NCI-H69 (cell line): Measurements from ENCODE around the gene CROCC2.

Source experiments
- DNase-seq: peaks from one replicate; lab custom pipeline; 2025; lab: John Stamatoyannopoulos, UW

CROCC2 gene

DNA sequence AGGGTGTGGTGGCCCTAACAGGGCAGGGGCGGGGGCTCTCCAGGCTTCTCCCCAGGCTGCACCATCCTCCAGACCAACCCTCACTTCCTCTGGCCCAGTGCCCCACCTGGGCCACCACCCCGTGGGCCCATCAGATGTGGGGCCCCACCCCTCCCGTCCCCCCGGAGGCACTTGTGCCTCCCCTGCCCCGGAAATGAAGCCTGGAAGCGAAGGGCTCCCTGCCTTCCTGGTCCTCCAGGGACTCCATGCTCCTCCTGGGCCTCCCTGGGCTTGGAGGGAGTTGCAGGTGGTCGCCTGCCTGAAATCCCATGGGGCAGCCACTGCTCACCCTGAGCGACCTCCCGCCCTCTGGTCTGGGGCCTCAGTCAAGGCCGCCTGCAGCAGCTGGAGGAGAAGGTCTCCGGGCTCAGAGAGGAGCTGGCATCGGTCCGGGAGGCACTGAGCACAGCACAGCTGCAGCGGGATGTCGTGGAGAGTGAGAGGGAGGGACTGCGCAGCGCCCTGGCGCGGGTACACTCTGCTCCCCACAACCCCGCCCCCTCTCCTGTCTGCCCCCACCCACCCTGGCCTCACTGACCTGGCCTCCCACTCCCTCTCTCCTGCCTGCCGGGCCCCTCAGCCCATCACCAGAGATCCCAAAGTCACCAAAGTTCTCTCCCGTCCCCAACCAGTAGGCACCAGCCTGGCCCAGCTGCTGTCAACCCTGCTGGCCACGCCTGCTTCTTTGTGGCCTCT is 28.0 kb downstream of the CROCC2 start:
- DNase-seq: peak; percentile 6

DNA sequence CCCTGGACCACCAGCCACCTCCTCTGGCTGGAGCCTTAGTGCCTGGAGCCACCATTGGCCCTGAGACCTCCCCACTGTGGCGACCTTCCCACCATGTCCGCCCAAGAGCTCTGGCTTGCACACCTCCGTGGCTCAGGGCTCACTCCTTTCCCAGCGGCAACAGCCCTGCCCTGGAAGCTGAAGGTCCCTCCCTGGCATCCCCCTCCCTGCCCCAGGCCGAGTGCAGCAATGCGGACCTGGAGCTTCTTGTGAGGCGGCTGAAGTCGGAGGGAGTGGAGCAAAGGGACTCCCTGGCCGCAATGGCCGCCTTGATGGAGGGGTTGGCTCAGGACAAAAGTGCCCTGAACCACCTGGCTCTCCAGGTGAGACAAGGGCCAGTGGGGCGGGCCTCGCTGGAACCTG is 28.6 kb downstream of the CROCC2 start:
- no peak for DNase-seq

DNA sequence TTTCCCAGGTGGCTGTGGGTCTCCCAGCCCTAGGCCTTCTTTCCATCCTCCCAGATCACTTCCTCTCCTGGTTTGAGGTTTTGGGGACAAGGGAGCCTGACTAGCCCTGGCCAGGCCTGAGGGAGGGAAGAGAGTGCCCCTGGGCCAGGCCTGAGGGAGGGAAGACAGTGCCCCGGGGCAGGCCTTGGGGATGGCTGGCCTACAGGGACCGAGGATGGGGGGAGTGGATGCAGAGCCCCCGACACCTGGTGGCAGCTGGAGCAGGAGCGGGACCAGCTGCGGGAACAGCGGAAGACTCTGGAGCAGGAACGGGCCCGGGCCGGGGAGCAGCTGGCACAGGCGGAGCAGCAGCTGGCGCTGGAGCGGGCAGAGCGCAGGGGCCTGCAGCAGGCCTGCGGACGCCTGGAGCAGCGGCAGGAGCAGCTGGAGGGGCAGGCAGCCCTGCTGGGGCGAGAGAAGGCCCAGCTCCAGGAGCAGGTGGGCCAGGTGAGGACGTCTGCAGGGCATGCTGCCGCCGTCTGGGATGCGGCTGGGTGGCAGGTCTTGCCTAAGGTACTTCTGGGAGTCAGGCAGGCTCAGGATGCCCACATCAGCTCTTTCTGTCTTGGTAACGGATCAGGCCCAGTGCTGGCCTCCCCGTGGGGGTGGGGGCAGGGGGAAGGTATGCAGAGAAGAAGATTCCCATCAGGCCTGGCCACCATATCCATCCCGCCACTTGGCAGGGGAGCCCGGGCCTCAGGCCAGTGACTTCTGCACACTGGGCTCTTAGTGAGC is 29.2 kb downstream of the CROCC2 start:
- no peak for DNase-seq

DNA sequence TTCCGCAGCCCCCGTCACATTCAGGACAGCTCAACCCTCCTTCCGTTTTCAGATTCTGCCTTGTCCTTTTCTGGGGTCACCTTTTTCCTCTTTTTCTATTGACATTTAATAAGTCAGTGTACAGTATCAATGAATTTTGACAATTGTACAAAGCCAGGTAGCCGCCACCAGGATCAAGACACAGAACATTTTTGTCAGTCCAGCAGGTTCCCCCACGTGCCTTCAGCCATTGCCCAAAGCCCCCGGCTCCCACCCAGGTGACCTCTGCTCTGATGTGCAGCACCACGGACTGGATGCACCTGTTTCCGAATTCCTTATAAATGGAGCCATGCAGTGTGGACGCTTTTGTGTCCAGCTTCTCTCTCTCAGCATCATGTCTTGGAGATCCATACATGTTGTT is 30.0 kb downstream of the CROCC2 start:
- DNase-seq: no peak

DNA sequence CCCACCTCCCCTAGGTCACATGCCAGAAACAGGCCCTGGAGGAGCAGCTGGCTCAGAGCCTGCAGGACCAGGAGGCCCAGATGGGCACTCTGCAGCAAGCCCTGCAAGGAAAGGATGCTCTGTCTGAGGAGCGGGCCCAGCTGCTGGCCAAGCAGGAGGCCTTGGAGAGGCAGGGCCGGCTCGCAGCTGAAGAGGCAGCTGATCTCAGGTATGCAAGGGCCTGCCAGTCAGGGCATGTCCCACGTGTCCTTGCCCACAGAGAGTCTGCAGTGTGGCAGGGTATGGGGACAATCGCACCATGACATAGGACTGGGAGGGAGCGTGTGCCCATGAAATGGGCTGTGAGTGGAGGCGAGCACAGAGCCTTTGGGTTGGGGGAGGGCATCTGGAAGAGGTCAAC is 39.9 kb downstream of the CROCC2 start:
- peak; percentile 11 for DNase-seq

DNA sequence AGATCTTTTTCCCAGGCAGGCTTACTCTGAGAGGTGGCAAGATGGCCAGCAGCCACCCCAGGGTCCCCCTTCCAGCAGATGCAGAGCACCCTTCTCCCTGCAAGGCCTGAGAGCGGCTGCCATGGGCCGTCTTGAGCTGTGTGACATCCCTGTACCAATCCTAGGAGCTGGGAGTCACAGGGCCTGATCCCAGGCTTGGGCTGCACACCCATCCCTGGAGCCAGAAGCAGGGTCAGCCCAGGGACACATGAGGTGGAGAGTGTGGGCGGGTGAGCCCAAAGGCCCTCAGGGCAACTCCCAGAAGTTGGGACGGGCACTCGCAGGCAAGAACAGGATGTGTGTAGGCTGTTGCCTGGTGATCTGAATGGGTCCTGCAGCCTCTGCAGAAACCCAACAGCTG is 40.5 kb downstream of the CROCC2 start:
- DNase-seq: no peak

DNA sequence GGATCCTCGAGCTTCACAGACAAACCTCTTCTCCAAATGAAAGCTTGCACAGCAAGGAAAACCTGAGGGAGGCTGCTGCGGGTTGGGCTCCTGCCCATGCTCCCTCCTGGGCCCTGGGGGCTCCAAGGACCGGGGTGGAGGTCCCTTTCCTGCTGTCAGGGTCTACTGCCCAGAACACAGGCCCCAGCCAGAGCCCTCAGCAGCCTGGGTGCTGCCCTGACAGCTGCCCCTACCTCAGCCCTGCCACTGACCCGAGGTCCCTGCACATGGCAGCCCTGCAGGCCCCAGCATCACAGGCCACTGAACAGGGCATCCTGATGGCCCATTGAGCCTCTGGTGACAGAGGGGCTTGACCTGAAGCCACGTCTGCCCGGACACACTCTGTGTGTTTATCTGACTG is 41.0 kb downstream of the CROCC2 start:
- DNase-seq: no peak

DNA sequence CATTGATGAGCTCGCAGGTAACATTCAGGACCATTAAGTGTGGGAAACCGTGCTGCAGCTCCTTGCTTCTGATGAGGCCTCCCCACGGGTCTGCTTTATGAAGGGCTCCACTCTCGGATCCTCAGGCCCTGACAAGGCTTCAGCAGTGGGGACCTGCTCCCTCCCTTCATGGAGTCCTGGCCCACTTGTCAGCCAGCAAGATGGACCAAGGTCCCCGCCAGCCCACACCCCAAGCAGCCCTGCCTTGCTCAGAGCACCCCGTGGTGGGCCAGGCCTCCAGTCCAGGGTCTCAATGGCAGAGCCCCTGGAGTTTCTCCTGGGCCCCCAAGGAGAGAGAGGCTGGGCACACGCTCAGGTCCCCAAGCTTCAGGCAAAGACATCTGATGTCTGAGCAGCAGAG is 41.5 kb downstream of the CROCC2 start:
- no peak for DNase-seq

DNA sequence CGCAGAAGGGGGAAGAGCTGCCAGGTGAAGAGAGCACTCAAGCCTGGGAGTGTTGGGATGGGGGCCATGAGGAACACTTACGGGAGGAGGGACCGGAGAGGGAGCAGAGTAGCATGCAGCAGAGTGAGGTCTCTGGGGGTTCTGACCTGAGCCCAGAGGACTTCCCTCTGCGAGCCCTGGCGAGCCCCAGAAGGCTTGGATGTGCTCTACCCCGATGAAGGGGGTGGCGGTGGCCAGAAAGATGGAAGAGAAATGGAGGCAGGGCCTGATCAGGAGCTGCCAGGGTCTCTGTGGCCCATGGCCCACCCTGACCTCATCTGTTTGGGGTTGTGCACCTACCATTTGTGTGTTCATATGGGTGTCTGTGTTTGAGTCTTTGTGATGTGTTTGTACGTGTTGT is 42.0 kb downstream of the CROCC2 start:
- no peak for DNase-seq

DNA sequence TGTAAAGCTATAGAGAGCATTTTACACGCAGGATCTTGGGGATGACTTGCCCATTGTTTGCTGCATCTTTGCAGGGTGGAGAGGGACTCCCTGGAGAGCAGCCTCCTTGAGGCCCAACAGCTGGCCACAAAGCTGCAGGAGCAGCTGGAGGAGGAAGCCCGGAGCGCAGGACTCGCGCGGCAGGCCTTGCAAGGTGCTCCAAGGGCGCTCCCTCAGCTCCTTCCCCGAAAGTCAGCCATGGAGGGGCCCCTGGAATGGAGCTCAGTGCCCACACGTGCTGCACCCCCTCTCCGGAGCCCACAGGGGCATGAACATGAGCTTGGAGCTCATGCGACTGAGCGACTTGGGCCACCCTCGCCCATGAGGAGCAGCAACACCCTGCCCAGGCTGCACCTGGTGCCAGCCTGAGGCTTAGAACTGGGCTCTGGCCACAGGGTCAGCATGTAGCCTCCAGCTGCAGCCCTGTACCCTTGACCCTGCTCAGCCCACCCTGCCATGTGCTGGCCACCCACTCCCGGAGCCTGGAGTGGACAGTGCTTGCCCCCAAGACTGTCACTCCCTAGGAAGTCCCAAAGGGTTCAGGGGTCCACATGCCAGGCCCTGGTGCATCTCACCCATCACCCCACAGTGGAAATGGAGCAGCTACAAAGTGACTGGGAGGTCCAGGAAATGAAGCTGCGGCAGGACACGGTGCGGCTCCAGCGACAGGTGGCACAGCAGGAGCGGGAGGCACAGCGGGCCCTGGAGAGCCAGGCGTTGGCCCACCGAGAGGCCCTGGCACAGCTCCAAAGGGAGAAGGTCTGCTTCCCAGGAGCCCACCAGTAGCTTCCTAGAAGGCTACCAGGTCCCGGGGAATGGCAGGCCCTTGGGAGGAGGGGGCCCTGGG is 43.0 kb downstream of the CROCC2 start:
- peak; percentile 23 for DNase-seq

DNA sequence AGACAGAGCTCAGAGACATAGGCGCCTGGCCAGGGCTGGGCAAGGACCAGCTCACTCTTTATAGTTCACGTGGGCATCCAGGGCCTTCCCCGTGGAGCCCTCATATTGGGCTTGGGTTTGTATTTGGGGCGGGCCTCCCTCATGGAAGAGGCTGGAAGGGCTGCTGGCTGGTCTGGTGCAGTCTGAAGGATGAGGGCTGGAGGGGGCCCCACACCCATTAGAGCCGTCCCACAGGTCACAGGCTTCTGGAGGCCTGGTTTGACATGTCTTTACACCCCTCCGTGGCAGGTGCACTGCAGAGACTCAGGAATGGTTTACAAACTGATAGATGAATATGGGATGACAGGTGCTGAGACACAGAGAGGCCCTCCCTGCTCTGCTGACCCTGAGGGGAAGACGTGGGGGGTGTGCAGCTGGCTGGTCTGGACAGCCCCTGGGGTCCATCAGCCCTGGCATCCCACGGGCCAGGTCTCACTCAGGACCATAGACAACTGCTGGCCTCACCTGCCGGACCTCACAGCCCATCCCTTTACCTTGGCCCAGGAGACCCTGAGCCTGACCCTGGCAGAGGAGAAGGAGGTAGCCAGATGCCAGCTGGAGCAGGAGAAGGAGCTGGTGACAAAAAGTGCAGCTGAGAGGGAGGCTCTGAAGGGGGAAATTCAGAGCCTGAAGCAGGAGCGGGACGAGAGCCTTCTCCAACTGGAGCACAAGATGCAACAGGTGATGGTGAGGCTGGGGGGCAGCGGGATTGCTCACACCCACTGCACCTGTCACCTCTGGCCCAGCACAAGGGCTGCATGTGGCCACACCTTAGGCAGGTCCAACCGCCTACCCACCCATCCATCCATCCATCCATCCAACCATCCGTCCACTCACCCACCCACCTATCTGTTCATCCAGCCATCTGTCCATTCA is 43.9 kb downstream of the CROCC2 start:
- no peak for DNase-seq

DNA sequence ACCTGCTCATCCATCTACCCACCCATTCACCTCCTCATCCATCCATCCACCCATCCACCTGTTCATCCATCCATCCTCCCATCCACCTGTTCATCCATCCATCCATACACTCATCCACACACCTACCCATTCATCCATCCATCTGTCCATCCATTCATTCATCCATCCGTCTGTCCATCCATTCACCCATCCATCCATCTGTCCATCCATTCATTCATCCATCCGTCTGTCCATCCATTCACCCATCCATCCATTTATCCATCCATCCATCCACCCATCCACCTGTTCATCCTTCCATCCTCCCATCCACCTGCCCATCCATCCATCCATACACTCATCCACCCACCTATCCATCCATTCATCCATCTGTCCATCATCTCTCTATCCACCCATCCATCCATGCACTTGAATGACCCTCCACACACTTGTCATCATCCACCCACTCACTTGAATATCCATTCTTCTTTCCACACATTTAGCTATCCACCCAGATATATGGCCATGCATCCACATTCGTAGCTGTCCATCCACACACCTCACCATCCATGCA is 45.0 kb downstream of the CROCC2 start:
- DNase-seq: no peak

DNA sequence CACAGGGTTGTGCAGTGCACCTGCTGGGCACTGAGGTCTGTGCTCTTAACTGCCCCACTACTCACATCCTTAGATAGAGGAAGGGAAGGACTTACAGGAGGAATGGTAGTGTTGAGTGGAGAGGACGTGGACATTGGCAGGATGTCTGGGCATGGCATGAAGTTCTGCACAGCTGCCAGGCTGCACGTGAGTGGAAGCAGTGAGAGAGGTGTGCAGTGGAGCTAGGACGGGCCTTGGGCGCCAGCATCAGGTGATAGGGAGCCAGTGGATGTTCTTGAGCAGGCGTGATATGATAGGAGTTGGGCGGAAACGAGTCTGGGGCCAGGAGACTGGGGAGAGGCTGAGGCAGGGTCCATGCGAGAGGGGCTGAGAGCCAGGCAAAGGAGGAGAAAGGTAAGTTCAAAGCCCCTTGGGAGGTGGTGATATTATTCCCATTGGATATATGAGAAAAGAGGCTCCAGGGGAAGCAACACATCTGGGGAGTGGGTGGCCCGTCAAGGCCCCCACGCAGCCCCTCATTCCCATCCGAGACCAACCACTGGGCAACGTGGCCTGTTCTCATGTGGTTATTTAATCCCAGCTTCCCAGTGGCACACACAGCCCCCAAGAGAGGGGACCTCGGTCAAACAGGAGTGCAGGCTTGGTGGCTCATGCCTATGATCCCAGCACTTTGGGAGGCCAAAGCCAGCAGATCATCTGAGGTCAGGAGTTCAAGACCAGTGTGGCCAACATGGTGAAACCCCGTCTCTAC is 46.5 kb downstream of the CROCC2 start:
- no peak for DNase-seq

DNA sequence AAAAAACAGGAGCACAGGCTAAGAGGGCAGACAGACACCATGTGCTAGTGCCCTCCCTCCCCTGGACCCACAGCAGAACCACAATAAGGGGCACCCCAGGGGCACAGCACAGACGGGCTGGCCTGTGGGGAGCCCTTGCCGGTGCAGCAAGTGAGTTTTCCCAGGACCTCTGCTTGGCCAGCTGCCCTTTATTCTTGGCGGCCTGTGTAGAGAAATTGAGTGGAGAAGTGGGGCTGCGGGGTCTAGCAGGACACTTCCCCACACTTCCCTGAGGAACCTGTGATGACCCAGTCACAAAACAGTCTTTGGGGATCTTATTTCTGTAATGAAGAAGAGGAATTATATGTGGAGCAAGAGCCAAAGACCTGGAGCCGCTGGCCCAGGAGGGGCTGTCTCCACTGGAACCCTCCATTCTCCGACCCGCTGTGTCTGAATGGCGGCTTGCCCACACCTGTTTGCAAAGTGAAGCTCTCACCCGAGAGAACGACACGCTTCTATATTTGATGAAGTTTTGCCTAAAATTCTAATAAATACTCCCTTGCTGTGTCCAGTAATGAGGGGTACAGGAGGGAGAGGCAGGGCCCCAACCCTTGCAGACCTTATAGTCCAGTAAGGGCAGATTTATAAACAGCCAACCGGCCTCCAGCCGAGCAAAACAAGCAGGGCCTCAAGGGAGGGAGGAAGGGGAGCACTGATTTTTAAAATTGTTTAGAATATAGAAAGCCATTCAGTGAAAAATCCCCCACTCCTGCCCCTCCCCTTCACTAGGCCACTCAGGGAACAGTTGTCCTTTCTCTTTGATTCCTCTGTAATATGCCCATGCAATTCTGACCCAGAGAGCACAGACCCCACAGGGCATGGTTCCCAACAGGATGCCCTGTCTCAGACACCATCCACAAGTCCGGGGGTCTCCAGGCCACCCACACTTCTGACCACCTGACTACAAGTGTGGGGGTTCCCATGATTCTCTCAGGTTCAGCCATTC is 47.6 kb downstream of the CROCC2 start:
- DNase-seq: no peak

DNA sequence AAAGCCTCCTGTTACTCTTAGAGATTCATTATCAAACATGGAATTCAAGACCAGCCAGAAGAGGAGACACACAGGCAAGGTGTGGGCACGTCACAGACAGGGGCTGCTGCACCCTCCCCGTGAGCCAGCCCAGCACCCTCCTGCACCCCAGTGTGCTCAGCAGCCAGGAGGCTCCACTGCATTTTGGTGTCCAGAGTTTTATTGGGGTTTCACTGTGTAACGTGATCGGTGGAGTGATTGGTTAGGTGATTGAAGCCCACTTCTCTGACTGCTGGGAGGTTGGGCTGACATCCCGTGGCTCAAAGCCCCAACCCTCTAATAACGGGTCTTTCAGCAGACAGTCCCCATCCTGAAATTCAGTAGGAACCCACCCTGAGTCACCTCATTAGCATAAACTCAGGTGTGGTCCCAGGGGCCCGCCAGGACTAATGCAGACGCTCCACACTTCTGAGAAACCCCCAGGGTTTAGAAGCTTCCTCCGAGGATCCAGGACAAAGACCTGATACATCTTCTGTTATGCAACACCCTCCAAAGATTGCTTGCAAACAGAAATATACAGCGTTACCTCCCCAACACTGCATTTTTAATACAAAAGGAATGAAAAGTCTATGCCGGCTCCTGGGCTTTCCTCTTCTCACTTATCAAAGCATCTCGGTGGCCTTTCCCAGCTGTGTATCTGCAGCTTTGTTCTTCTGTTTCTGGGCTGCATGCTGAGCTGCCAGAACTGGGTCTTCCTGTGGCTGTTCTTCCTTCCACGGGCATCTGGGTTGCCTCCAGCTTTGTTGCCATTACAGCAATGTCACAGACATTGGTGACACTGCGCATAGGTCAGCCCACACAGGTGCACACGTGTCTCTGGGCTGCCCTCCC is 48.5 kb downstream of the CROCC2 start:
- no peak for DNase-seq

DNA sequence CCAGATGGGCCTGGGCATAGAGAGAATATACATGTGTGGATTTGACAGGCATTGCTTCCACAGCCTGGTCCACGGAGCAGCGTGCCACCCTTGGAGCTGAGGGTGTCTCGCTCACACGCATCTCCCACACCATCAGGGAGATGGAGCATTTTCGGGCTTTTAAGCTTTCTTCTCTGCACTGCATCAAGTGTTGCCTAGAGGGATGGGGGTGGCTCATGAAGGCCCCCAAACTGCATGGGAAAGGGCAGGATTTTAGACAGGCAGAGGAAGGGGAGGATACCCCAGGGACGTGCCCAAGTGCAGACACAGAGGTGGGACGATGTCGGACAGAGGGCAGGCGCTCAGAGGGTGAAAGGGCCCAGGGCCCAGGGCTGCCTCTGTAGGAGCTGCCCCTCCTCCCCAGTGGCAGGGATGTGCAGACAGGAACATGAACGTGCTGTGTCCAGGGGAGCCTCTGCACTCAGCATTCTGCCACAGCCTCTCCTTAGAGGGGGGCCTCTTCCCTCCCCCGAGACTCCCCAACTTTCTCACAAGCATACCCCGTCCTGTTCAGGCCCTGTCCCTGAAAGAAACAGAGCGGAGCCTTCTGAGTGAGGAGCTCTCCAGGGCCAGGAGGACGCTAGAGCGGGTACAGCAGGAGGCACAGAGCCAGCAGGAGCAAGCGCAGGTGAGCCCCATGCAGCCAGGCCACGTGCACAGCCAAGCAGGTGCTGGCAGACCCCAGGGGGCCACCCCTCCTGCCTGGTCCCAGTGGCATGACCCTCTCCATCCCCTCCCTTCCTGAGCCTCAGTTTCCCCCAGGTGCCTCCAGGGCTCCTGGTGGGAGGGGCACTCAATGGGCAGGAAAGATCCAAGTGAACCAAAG is 49.4 kb downstream of the CROCC2 start:
- peak; percentile 34 for DNase-seq
